Measurements from ENCODE around the gene ZNF354C.
"Not testable (repeated sequence)": the region's sequence is repeated elsewhere in the genome, so short reads cannot be mapped to it uniquely, and the experiment has no call there.

Gene ZNF354C

GRCh38 chr5:179089502-179089901 lies 29.3 kb downstream of the ZNF354C start:
- no peak for DNase-seq
- peaks cover 34% of the 10 kb centered on the region for H3K36me3 Mint-ChIP-seq (ENCODE audit: low read depth)
- H3K9me3 Mint-ChIP-seq, result peaks cover 66% of the 10 kb centered on the region
- no peaks in the 10 kb centered on the region for H3K27me3 Mint-ChIP-seq
- H3K4me1 Mint-ChIP-seq (ENCODE audit: low read depth), result no peaks in the 10 kb centered on the region
- H3K27ac Mint-ChIP-seq, result no peak overlapping the region
- no peak overlapping the region for H3K4me3 Mint-ChIP-seq

- not testable (repeated sequence) for H3K27ac Mint-ChIP-seq; DNase-seq; H3K4me1 Mint-ChIP-seq (ENCODE audit: low read depth); H3K4me3 Mint-ChIP-seq; H3K27me3 Mint-ChIP-seq
- Mint-ChIP-seq H3K9me3 (peaks cover 25% of the 10 kb centered on the region), H3K36me3 (ENCODE audit: low read depth) (peaks cover 18% of the 10 kb centered on the region)
These were observed 41.1 kb downstream of the ZNF354C start for GRCh38 chr5:179101282-179101681.

- Mint-ChIP-seq H3K4me1 (ENCODE audit: low read depth) (no peaks in the 10 kb centered on the region), H3K27me3 (no peaks in the 10 kb centered on the region), H3K4me3 (no peak overlapping the region), H3K9me3 (peaks cover 40% of the 10 kb centered on the region), H3K36me3 (ENCODE audit: low read depth) (peaks cover 3% of the 10 kb centered on the region), H3K27ac (no peak overlapping the region)
- no peak for DNase-seq
These were observed 50.4 kb downstream of the ZNF354C start for GRCh38 chr5:179110528-179110927.

- Mint-ChIP-seq H3K4me3 (no peak overlapping the region), H3K27ac (no peak overlapping the region), H3K4me1 (ENCODE audit: low read depth) (no peaks in the 10 kb centered on the region), H3K9me3 (peaks cover 43% of the 10 kb centered on the region), H3K27me3 (no peaks in the 10 kb centered on the region), H3K36me3 (ENCODE audit: low read depth) (peaks cover 3% of the 10 kb centered on the region)
- DNase-seq, result no peak
These were observed 51.4 kb downstream of the ZNF354C start for GRCh38 chr5:179111267-179112207.

GRCh38 chr5:179112469-179113142 lies 52.4 kb downstream of the ZNF354C start:
- H3K27ac Mint-ChIP-seq, result no peak overlapping the region

GRCh38 chr5:179113143-179113530 lies 53.0 kb downstream of the ZNF354C start:
- H3K4me1 Mint-ChIP-seq (ENCODE audit: low read depth), result no peaks in the 10 kb centered on the region

More at GRCh38 chr5:179112469-179113142, 52.4 kb downstream of the ZNF354C start:
- Mint-ChIP-seq H3K27me3 (no peaks in the 10 kb centered on the region), H3K4me3 (no peak overlapping the region), H3K36me3 (ENCODE audit: low read depth) (peaks cover 2% of the 10 kb centered on the region), H3K9me3 (peaks cover 39% of the 10 kb centered on the region), H3K4me1 (ENCODE audit: low read depth) (no peaks in the 10 kb centered on the region)
- DNase-seq, result no peak

GRCh38 chr5:179113945-179114641 lies 53.9 kb downstream of the ZNF354C start:
- Mint-ChIP-seq H3K4me1 (ENCODE audit: low read depth) (no peaks in the 10 kb centered on the region), H3K36me3 (ENCODE audit: low read depth) (no peaks in the 10 kb centered on the region), H3K27ac (no peak overlapping the region), H3K4me3 (no peak overlapping the region), H3K9me3 (peaks cover 36% of the 10 kb centered on the region), H3K27me3 (no peaks in the 10 kb centered on the region)
- no peak for DNase-seq

More at GRCh38 chr5:179113143-179113530, 53.0 kb downstream of the ZNF354C start:
- no peak for DNase-seq
- H3K27ac Mint-ChIP-seq, result no peak overlapping the region
- H3K9me3 Mint-ChIP-seq, result peaks cover 36% of the 10 kb centered on the region
- no peak overlapping the region for H3K4me3 Mint-ChIP-seq
- H3K27me3 Mint-ChIP-seq, result no peaks in the 10 kb centered on the region
- H3K36me3 Mint-ChIP-seq (ENCODE audit: low read depth), result no peaks in the 10 kb centered on the region

- H3K36me3 Mint-ChIP-seq (ENCODE audit: low read depth), result no peaks in the 10 kb centered on the region
- H3K9me3 Mint-ChIP-seq, result peaks cover 36% of the 10 kb centered on the region
- no peak for DNase-seq
- H3K27me3 Mint-ChIP-seq, result no peaks in the 10 kb centered on the region
- no peak overlapping the region for H3K27ac Mint-ChIP-seq
- H3K4me3 Mint-ChIP-seq, result no peak overlapping the region
- H3K4me1 Mint-ChIP-seq (ENCODE audit: low read depth), result no peaks in the 10 kb centered on the region
These were observed 54.6 kb downstream of the ZNF354C start for GRCh38 chr5:179114756-179115155.

- Mint-ChIP-seq H3K4me3 (no peak overlapping the region), H3K9me3 (peaks cover 36% of the 10 kb centered on the region), H3K27ac (no peak overlapping the region), H3K36me3 (ENCODE audit: low read depth) (no peaks in the 10 kb centered on the region), H3K27me3 (no peaks in the 10 kb centered on the region), H3K4me1 (ENCODE audit: low read depth) (no peaks in the 10 kb centered on the region)
- DNase-seq, result no peak
These were observed 55.1 kb downstream of the ZNF354C start for GRCh38 chr5:179115307-179115706.

- DNase-seq, result no peak
- Mint-ChIP-seq H3K4me1 (ENCODE audit: low read depth) (no peaks in the 10 kb centered on the region), H3K36me3 (ENCODE audit: low read depth) (no peaks in the 10 kb centered on the region), H3K9me3 (peaks cover 36% of the 10 kb centered on the region), H3K27ac (no peak overlapping the region), H3K27me3 (no peaks in the 10 kb centered on the region), H3K4me3 (no peak overlapping the region)
These were observed 55.8 kb downstream of the ZNF354C start for GRCh38 chr5:179115845-179116524.

GRCh38 chr5:179118338-179118737 lies 58.2 kb downstream of the ZNF354C start:
- Mint-ChIP-seq H3K9me3 (peaks cover 25% of the 10 kb centered on the region), H3K27ac (no peak overlapping the region), H3K4me3 (no peak overlapping the region), H3K36me3 (ENCODE audit: low read depth) (no peaks in the 10 kb centered on the region), H3K27me3 (no peaks in the 10 kb centered on the region), H3K4me1 (ENCODE audit: low read depth) (no peaks in the 10 kb centered on the region)
- DNase-seq, result no peak

- no peak for DNase-seq
- no peak overlapping the region for H3K27ac Mint-ChIP-seq
- H3K36me3 Mint-ChIP-seq (ENCODE audit: low read depth), result no peaks in the 10 kb centered on the region
- H3K9me3 Mint-ChIP-seq, result peaks cover 20% of the 10 kb centered on the region
- H3K27me3 Mint-ChIP-seq, result no peaks in the 10 kb centered on the region
- no peaks in the 10 kb centered on the region for H3K4me1 Mint-ChIP-seq (ENCODE audit: low read depth)
- H3K4me3 Mint-ChIP-seq, result no peak overlapping the region
These were observed 58.7 kb downstream of the ZNF354C start for GRCh38 chr5:179118756-179119414.

- no peak for DNase-seq
- Mint-ChIP-seq H3K9me3 (peaks cover 13% of the 10 kb centered on the region), H3K27ac (no peak overlapping the region), H3K27me3 (no peaks in the 10 kb centered on the region), H3K4me1 (ENCODE audit: low read depth) (no peaks in the 10 kb centered on the region), H3K4me3 (no peak overlapping the region), H3K36me3 (ENCODE audit: low read depth) (no peaks in the 10 kb centered on the region)
These were observed 59.4 kb downstream of the ZNF354C start for GRCh38 chr5:179119415-179120170.
